D341Med (cell line): ENCODE results near the gene UNC45A.

Source experiments
- DNase-seq: peaks from one replicate; pipeline ENCODE4 v3.0.0; 2012; ENCODE audit warnings: low spot score

Gene UNC45A

DNA sequence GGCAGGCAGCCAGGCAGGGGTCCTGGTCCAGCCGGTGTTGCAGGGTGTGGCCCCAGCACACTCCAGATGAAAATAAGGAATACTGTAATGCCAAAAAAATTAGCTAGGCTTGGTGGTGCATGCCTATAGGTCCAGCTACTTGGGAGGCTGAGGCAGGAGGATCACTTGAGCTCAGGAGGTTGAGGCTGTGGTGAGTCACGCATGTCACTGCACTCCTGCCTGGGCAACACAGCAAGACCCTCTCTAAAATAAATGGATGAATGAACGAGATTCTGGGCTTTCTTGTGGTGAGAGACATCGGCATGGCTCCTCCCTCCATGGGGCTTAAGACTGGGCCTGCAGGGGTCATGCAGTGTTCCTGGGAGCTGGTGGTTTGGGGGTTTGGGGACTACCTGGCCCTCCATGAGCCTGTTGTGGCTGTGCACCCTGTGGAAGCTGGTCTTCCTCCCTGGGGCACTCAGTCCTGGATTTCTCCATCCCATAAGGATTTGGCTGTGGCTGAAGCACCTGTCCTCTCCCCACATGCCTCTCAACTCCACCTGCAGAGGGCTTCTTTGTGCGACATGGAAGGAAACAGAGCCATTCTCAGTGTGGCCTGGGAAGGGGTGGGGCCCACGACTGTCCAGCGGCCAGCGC, 12.0 kb downstream of the UNC45A start:
- no peak for DNase-seq

- DNase-seq: no peak
Measured at GRCh38 chr15:90947577-90948357, 12.7 kb downstream of the UNC45A start.

GRCh38 chr15:90948506-90948905, 13.4 kb downstream of the UNC45A start:
- no peak for DNase-seq

GRCh38 chr15:90949979-90950675, 15.0 kb downstream of the UNC45A start:
- DNase-seq: no peak

DNA sequence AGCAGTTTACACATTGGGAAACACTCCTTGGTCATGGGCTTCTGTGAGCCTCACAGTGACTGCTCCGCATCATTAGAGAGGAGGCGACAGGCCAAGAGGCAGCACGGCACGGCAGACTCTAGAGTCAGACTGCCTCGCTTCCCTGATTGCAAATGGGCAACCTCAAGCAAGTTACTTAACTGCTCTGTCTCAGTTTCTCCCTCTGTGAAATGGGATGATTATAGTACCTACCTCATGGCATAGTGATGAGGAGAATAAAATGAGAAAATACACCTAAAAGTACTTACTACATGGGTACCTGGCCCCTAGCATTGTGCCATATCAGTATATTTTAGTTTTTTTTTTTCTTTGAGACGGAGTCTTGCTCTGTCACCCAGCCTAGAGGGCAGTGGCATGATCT, 15.6 kb downstream of the UNC45A start:
- DNase-seq: no peak

- no peak for DNase-seq
Measured at GRCh38 chr15:90952901-90953677, 18.0 kb downstream of the UNC45A start.

GRCh38 chr15:90953947-90954711, 19.0 kb downstream of the UNC45A start:
- DNase-seq: no peak

- DNase-seq: peak; percentile 98
Measured at GRCh38 chr15:90954712-90955623, 19.9 kb downstream of the UNC45A start, which contains the start of gene RCCD1. Gene RCCD1, plus strand, starts transcription at chr15:90954884. Its CDS starts 1,851 bp downstream, at chr15:90956735.

GRCh38 chr15:90955624-90956273, 20.7 kb downstream of the UNC45A start:
- DNase-seq: no peak

GRCh38 chr15:90956274-90957030, 21.4 kb downstream of the UNC45A start:
- DNase-seq: peak; percentile 92

DNA sequence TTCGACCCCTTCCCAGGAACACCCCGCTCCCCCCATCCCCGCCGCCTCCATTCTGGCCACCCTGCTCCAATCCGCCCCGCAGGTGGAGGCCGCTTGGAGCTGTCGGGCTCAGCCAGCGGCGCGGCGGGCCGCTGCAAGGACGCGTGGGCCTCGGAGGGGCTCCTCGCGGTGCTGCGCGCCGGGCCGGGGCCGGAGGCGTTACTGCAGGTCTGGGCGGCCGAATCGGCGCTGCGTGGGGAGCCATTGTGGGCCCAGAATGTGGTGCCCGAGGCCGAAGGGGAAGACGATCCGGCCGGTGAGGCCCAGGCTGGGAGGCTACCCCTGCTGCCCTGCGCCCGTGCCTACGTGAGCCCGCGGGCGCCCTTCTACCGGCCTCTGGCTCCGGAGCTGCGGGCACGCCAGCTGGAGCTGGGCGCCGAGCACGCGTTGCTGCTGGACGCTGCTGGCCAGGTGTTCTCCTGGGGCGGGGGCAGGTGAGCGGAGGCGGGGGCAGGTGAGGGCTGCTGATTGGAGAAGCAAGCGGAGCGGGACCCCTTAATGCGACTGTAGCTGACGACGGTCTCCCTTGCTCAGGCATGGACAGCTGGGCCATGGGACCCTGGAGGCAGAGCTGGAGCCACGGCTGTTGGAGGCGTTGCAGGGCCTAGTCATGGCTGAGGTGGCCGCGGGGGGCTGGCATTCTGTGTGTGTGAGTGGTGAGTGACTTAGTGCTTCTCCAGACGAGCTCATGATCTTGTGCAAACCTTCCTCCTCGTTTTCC, 22.1 kb downstream of the UNC45A start:
- DNase-seq: peak; percentile 63

GRCh38 chr15:90957791-90958190, 22.7 kb downstream of the UNC45A start:
- no peak for DNase-seq

DNA sequence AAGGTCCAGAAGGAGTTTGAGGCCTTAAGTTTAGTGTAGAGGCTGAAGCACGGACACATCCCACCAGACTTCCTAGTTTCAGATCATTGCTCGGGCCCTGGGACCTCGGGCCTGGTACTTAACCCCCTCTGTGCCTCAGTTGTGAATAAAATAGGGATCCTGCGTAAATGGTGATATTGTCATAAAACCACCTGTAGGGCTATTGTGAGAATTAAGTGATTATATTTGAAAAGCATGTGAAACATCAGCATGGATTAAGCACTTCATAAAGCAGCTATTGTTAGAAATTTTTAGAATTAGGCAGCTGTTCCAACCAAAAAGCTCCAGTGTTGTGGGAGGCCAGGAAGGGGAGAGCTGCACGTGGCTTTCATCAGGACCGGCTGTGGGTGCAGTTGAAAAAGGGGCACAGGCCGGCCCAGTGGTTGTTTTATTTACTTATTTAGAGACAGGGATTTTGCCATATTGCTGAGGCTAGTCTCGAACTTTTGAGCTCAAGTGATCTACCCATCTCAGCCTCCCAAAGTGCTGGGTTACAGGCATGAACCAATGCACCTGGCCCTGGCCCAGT, 24.0 kb downstream of the UNC45A start:
- DNase-seq: no peak

DNA sequence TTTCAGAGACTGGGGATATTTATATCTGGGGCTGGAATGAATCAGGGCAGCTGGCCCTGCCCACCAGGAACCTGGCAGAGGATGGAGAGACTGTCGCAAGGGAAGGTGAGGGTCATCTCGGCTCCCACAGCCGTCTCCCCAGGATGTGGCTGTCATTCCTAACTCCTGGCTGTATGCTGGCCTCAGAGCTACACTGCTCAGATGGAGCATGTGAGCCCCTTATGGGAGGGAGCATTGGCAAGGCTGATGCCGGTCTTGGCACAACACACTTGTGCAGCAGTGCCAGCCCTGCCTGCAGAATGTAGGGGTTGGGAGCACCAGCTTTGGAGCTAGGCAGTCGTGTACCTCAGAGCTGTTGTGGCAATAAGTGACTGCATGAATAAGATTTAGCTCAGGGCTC, 24.8 kb downstream of the UNC45A start:
- DNase-seq: no peak

GRCh38 chr15:90960298-90961091, 25.4 kb downstream of the UNC45A start:
- DNase-seq: peak; percentile 59

- DNase-seq: no peak
Measured at GRCh38 chr15:90962021-90962420, 26.9 kb downstream of the UNC45A start.

DNA sequence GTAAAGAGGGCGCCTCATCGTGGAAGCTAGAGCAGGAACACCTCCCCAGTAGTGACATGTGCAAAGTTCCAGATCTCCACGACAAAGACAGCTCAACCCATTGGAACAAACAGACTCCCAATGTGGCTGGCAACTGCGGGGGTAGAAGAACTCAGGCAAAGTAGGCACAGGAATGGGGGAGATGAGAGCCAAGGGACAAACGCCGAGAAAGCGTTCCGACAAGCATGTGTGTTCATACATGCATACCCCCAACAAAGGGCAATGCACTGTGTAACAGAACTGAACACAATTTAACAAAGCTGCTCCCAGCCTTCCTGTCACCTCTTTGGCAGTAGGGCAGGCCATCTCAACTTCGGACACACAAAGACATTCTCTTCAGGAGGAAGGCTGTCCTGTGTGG, 31.2 kb downstream of the UNC45A start:
- no peak for DNase-seq
